AG10803 (cell line): Measurements from ENCODE around the gene ITPR2.
"Not testable (repeated sequence)": the region's sequence is repeated elsewhere in the genome, so short reads cannot be mapped to it uniquely, and the experiment has no call there.

ENCODE experiments used
- DNase-seq: peaks from one replicate; pipeline ENCODE4 v3.0.0; 2010; ENCODE audit warnings: low read depth
- H3K4me3 ChIP-seq: 2 replicates; pipeline ENCODE4 v1.5.1; 2011; ENCODE audit warnings: mild to moderate bottlenecking, low read length, control low read depth
- CTCF ChIP-seq: conservative IDR thresholded peaks from 2 replicates; pipeline ENCODE4 v1.5.1; 2011; ENCODE audit warnings: mild to moderate bottlenecking, low read length, control low read depth, inconsistent platforms

Gene ITPR2

GRCh38 chr12:26678697-26679660, 154.0 kb downstream of the ITPR2 start:
- DNase-seq = peak; percentile 30
- TF ChIP-seq CTCF = no peak
- H3K4me3 ChIP-seq = no peak overlapping the region

DNA sequence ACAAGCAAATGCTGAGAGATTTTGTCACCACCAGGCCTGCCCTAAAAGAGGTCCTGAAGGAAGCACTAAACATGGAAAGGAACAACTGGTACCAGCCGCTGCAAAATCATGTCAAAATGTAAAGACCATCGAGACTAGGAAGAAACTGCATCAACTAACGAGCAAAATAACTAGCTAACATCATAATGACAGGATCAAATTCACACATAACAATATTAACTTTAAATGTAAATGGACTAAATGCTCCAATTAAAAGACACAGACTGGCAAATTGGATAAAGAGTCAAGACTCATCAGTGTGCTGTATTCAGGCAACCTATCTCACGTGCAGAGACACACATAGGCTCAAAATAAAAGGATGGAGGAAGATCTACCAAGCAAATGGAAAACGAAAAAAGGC, 161.5 kb downstream of the ITPR2 start:
- H3K4me3 ChIP-seq, DNase-seq: not testable (repeated sequence)

GRCh38 chr12:26668847-26669246, 164.1 kb downstream of the ITPR2 start:
- no peak overlapping the region for H3K4me3 ChIP-seq
- no peak for DNase-seq
- no peak for TF ChIP-seq CTCF

- TF ChIP-seq CTCF = no peak
- DNase-seq = no peak
- H3K4me3 ChIP-seq = no peak overlapping the region
Observed at GRCh38 chr12:26668230-26668629, 164.8 kb downstream of the ITPR2 start.

DNA sequence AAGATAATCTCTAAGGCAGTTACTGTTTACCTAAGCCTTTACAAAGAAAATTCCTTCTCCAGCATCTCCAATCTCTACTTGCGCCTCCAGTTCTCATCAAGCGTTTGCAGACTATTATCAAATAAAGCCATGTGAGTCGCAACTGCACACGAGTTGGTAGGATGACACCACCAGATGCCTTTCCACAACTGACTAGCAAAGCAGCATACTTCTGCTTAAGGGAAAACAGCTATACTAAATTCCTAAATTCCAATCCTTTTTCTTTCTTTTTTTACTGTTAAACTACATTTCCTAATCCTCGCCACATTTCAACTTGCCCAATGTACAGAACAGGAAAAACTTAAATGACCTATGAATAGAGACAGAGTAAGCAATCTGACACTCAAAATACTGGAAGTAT, 166.7 kb downstream of the ITPR2 start:
- no peak for TF ChIP-seq CTCF
- peak; percentile 51 for DNase-seq
- no peak overlapping the region for H3K4me3 ChIP-seq

DNA sequence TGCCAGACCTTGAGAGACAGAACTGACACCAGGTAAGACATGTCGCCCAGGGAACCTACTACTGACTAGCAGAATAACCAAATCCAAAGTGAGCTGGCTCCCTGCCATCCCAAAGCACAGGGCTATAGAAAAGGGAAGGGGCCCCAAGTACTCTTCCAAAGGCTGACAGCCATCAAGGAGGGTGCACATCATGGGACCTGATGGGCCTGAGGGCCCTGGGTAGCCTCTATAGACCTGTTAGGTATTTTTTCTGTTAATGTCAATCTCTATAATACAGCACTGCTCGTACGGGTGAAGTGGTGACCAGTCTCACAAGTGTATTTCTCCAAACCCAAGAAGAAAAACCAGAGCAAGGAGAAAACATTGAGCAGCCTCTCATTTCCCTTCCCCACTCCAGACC, 171.6 kb downstream of the ITPR2 start:
- DNase-seq = no peak
- no peak for TF ChIP-seq CTCF
- no peak overlapping the region for H3K4me3 ChIP-seq

GRCh38 chr12:26659930-26660329, 173.1 kb downstream of the ITPR2 start:
- no peak for DNase-seq
- H3K4me3 ChIP-seq = no peak overlapping the region

More at GRCh38 chr12:26659930-26660329, 173.1 kb downstream of the ITPR2 start:
- TF ChIP-seq CTCF = no peak
